Measurements from ENCODE around the gene FAM120B.
"Not testable (repeated sequence)": the region's sequence is repeated elsewhere in the genome, so short reads cannot be mapped to it uniquely, and the experiment has no call there.

FAM120B gene

GRCh38 chr6:170405311-170405975 is 98.9 kb downstream of the FAM120B start:
- peaks cover 6 to 55% (median 38%) of the 10 kb centered on the region in 4 experiments for H3K36me3 ChIP-seq (ENCODE audit: control insufficient read depth in 4 of 4, insufficient read depth in 4 of 4, low read length in 3 of 4)
- WGBS (ENCODE audit: insufficient coverage) = 48% methylated on average over 4 of the region's 8 CpGs
- CTCF ChIA-PET = interaction anchor here (1.4 kb wide), 1 partner anchor 10 kb away, joined by 3 read pairs; no protein-coding TSS in a partner anchor

GRCh38 chr6:170407200-170407599 is 100.6 kb downstream of the FAM120B start:
- H3K4me1 ChIP-seq (ENCODE audit: control extremely low read depth in 1 of 4, control insufficient read depth in 4 of 4, insufficient read depth in 4 of 4, low read length in 3 of 4) = peaks cover 0 to 3% (median 0%) of the 10 kb centered on the region in 4 experiments
- H3K4me3 ChIP-seq (ENCODE audit: control insufficient read depth in 1 of 7, extremely low read depth in 1 of 7, insufficient read depth in 4 of 7, low read depth in 2 of 7, low read length in 6 of 7) = no peak overlapping the region
- ChIA-PET POLR2A (no interaction called here), CTCF (interaction anchor here (1.0 kb wide), 1 partner anchor 23 kb away, joined by 3 read pairs; no protein-coding TSS in a partner anchor)
- 86% methylated on average over 13 of the region's 13 CpGs for WGBS (ENCODE audit: insufficient coverage)
- peaks cover 0 to 7% (median 2%) of the 10 kb centered on the region in 5 experiments for H3K9me3 ChIP-seq (ENCODE audit: control extremely low read depth in 1 of 5, control insufficient read depth in 4 of 5, insufficient read depth in 2 of 5, low read depth in 1 of 5, low read length in 4 of 5)
- H3K27ac ChIP-seq (ENCODE audit: insufficient read depth in 1 of 2, low read depth in 1 of 2, low read length in 2 of 2, poor library complexity in 1 of 2, severe bottlenecking in 2 of 2) = no peak overlapping the region
- H3K36me3 ChIP-seq (ENCODE audit: control insufficient read depth in 4 of 4, insufficient read depth in 4 of 4, low read length in 3 of 4) = peaks cover 6 to 41% (median 25%) of the 10 kb centered on the region in 4 experiments
- DNase-seq = no peak
- H3K27me3 ChIP-seq (replicated peaks in 2 of 5; ENCODE audit: control insufficient read depth in 4 of 5, insufficient read depth in 5 of 5, low read length in 4 of 5) = peaks cover 0 to 5% (median 0%) of the 10 kb centered on the region in 5 experiments

More at GRCh38 chr6:170405311-170405975, 98.9 kb downstream of the FAM120B start:
- Histone ChIP-seq H3K27me3 (replicated peaks in 2 of 5; ENCODE audit: control insufficient read depth in 4 of 5, insufficient read depth in 5 of 5, low read length in 4 of 5) (no peaks in the 10 kb centered on the region), H3K4me3 (ENCODE audit: control insufficient read depth in 1 of 7, extremely low read depth in 1 of 7, insufficient read depth in 4 of 7, low read depth in 2 of 7, low read length in 6 of 7) (no peak overlapping the region), H3K27ac (ENCODE audit: insufficient read depth in 1 of 2, low read depth in 1 of 2, low read length in 2 of 2, poor library complexity in 1 of 2, severe bottlenecking in 2 of 2) (peak overlapping the region in 1 of 2 experiments; percentile 19), H3K9me3 (ENCODE audit: control extremely low read depth in 1 of 5, control insufficient read depth in 4 of 5, insufficient read depth in 2 of 5, low read depth in 1 of 5, low read length in 4 of 5) (peaks cover 0 to 1% (median 0%) of the 10 kb centered on the region in 5 experiments), H3K4me1 (ENCODE audit: control extremely low read depth in 1 of 4, control insufficient read depth in 4 of 4, insufficient read depth in 4 of 4, low read length in 3 of 4) (peaks cover 0 to 3% (median 0%) of the 10 kb centered on the region in 4 experiments)
- peak in 2 of 3 donors; percentile 43 to 45 for DNase-seq
- POLR2A ChIA-PET = no interaction called here

GRCh38 chr6:170407932-170408331 is 101.4 kb downstream of the FAM120B start:
- POLR2A ChIA-PET = no interaction called here
- Histone ChIP-seq H3K9me3 (ENCODE audit: control extremely low read depth in 1 of 5, control insufficient read depth in 4 of 5, insufficient read depth in 2 of 5, low read depth in 1 of 5, low read length in 4 of 5) (peaks cover 0 to 7% (median 2%) of the 10 kb centered on the region in 5 experiments), H3K4me3 (ENCODE audit: control insufficient read depth in 1 of 7, extremely low read depth in 1 of 7, insufficient read depth in 4 of 7, low read depth in 2 of 7, low read length in 6 of 7) (no peak overlapping the region), H3K4me1 (ENCODE audit: control extremely low read depth in 1 of 4, control insufficient read depth in 4 of 4, insufficient read depth in 4 of 4, low read length in 3 of 4) (peaks cover 0 to 3% (median 0%) of the 10 kb centered on the region in 4 experiments), H3K36me3 (ENCODE audit: control insufficient read depth in 4 of 4, insufficient read depth in 4 of 4, low read length in 3 of 4) (peaks cover 4 to 35% (median 21%) of the 10 kb centered on the region in 4 experiments), H3K27ac (ENCODE audit: insufficient read depth in 1 of 2, low read depth in 1 of 2, low read length in 2 of 2, poor library complexity in 1 of 2, severe bottlenecking in 2 of 2) (no peak overlapping the region), H3K27me3 (replicated peaks in 2 of 5; ENCODE audit: control insufficient read depth in 4 of 5, insufficient read depth in 5 of 5, low read length in 4 of 5) (peaks cover 0 to 5% (median 0%) of the 10 kb centered on the region in 5 experiments)
- WGBS (ENCODE audit: insufficient coverage) = 76% methylated on average over 3 of the region's 4 CpGs
- DNase-seq = no peak
- CTCF ChIA-PET = no interaction called here

- not testable (repeated sequence) for H3K27me3 ChIP-seq (replicated peaks in 2 of 5; ENCODE audit: control insufficient read depth in 4 of 5, insufficient read depth in 5 of 5, low read length in 4 of 5)
These were observed 103.2 kb downstream of the FAM120B start for GRCh38 chr6:170409746-170410145.

GRCh38 chr6:170410241-170410640 is 103.7 kb downstream of the FAM120B start:
- H3K36me3 ChIP-seq (ENCODE audit: control insufficient read depth in 4 of 4, insufficient read depth in 4 of 4, low read length in 3 of 4) = peaks cover under 1 to 17% (median 10%) of the 10 kb centered on the region in 4 experiments
- DNase-seq = no peak
- peaks cover 0 to 7% (median 0%) of the 10 kb centered on the region in 5 experiments for H3K27me3 ChIP-seq (replicated peaks in 2 of 5; ENCODE audit: control insufficient read depth in 4 of 5, insufficient read depth in 5 of 5, low read length in 4 of 5)
- H3K27ac ChIP-seq (ENCODE audit: insufficient read depth in 1 of 2, low read depth in 1 of 2, low read length in 2 of 2, poor library complexity in 1 of 2, severe bottlenecking in 2 of 2) = no peak overlapping the region
- no peak overlapping the region for H3K4me3 ChIP-seq (ENCODE audit: control insufficient read depth in 1 of 7, extremely low read depth in 1 of 7, insufficient read depth in 4 of 7, low read depth in 2 of 7, low read length in 6 of 7)
- WGBS (ENCODE audit: insufficient coverage) = 95% methylated on average over 5 of the region's 5 CpGs
- POLR2A ChIA-PET = no interaction called here
- peaks cover 0 to 3% (median 0%) of the 10 kb centered on the region in 4 experiments for H3K4me1 ChIP-seq (ENCODE audit: control extremely low read depth in 1 of 4, control insufficient read depth in 4 of 4, insufficient read depth in 4 of 4, low read length in 3 of 4)
- H3K9me3 ChIP-seq (ENCODE audit: control extremely low read depth in 1 of 5, control insufficient read depth in 4 of 5, insufficient read depth in 2 of 5, low read depth in 1 of 5, low read length in 4 of 5) = peaks cover 0 to 10% (median 5%) of the 10 kb centered on the region in 5 experiments
- CTCF ChIA-PET = no interaction called here

More at GRCh38 chr6:170409746-170410145, 103.2 kb downstream of the FAM120B start:
- H3K4me1 ChIP-seq (ENCODE audit: control extremely low read depth in 1 of 4, control insufficient read depth in 4 of 4, insufficient read depth in 4 of 4, low read length in 3 of 4); CTCF ChIA-PET; POLR2A ChIA-PET; H3K27ac ChIP-seq (ENCODE audit: insufficient read depth in 1 of 2, low read depth in 1 of 2, low read length in 2 of 2, poor library complexity in 1 of 2, severe bottlenecking in 2 of 2); H3K4me3 ChIP-seq (ENCODE audit: control insufficient read depth in 1 of 7, extremely low read depth in 1 of 7, insufficient read depth in 4 of 7, low read depth in 2 of 7, low read length in 6 of 7); H3K9me3 ChIP-seq (ENCODE audit: control extremely low read depth in 1 of 5, control insufficient read depth in 4 of 5, insufficient read depth in 2 of 5, low read depth in 1 of 5, low read length in 4 of 5); DNase-seq: not testable (repeated sequence)
- WGBS (ENCODE audit: insufficient coverage) = 93% methylated on average over 2 of the region's 8 CpGs
- peaks cover 4 to 22% (median 12%) of the 10 kb centered on the region in 4 experiments for H3K36me3 ChIP-seq (ENCODE audit: control insufficient read depth in 4 of 4, insufficient read depth in 4 of 4, low read length in 3 of 4)

DNA sequence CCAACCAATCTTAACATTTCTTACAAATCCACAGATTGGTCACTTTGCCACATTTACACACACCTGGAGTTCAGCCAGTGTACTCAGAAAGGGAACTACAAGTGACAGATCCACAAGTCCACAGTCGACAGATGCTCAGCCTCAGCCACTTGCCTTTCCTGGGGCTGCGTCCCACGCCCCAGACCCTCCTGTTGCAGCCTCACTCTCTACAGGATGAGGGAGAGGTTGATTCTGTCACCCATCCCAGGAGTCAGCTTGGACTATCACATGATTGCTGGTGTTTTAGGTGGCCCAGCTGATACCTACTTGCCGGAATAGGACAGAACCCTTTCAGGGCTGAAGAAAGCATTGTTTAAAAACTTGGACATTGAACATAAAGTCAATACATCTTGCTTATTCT is 108.8 kb downstream of the FAM120B start:
- DNase-seq = no peak
- Histone ChIP-seq H3K36me3 (ENCODE audit: control insufficient read depth in 4 of 4, insufficient read depth in 4 of 4, low read length in 3 of 4) (no peaks in the 10 kb centered on the region), H3K9me3 (ENCODE audit: control extremely low read depth in 1 of 5, control insufficient read depth in 4 of 5, insufficient read depth in 2 of 5, low read depth in 1 of 5, low read length in 4 of 5) (peaks cover 0 to 10% (median 5%) of the 10 kb centered on the region in 5 experiments), H3K27ac (ENCODE audit: insufficient read depth in 1 of 2, low read depth in 1 of 2, low read length in 2 of 2, poor library complexity in 1 of 2, severe bottlenecking in 2 of 2) (no peak overlapping the region), H3K4me1 (ENCODE audit: control extremely low read depth in 1 of 4, control insufficient read depth in 4 of 4, insufficient read depth in 4 of 4, low read length in 3 of 4) (no peaks in the 10 kb centered on the region), H3K4me3 (ENCODE audit: control insufficient read depth in 1 of 7, extremely low read depth in 1 of 7, insufficient read depth in 4 of 7, low read depth in 2 of 7, low read length in 6 of 7) (no peak overlapping the region), H3K27me3 (replicated peaks in 2 of 5; ENCODE audit: control insufficient read depth in 4 of 5, insufficient read depth in 5 of 5, low read length in 4 of 5) (peaks cover 3 to 10% (median 5%) of the 10 kb centered on the region in 5 experiments)
- ChIA-PET CTCF (interaction anchor here (1.2 kb wide), 1 partner anchor 11 kb away, joined by 3 read pairs; no protein-coding TSS in a partner anchor), POLR2A (no interaction called here)
- 100% methylated on average over 2 of the region's 4 CpGs for WGBS (ENCODE audit: insufficient coverage)

GRCh38 chr6:170416303-170416702 is 109.7 kb downstream of the FAM120B start:
- 88% methylated on average over 3 of the region's 8 CpGs for WGBS (ENCODE audit: insufficient coverage)
- peaks cover 3 to 16% (median 5%) of the 10 kb centered on the region in 5 experiments for H3K27me3 ChIP-seq (replicated peaks in 2 of 5; ENCODE audit: control insufficient read depth in 4 of 5, insufficient read depth in 5 of 5, low read length in 4 of 5)
- H3K4me3 ChIP-seq (ENCODE audit: control insufficient read depth in 1 of 7, extremely low read depth in 1 of 7, insufficient read depth in 4 of 7, low read depth in 2 of 7, low read length in 6 of 7) = no peak overlapping the region
- POLR2A ChIA-PET = no interaction called here
- peaks cover 0 to 5% (median 4%) of the 10 kb centered on the region in 5 experiments for H3K9me3 ChIP-seq (ENCODE audit: control extremely low read depth in 1 of 5, control insufficient read depth in 4 of 5, insufficient read depth in 2 of 5, low read depth in 1 of 5, low read length in 4 of 5)
- CTCF ChIA-PET = interaction anchor here (1.2 kb wide), 2 partner anchors 12 to 28 kb away, joined by 3 read pairs; no protein-coding TSS in a partner anchor
- no peaks in the 10 kb centered on the region for H3K4me1 ChIP-seq (ENCODE audit: control extremely low read depth in 1 of 4, control insufficient read depth in 4 of 4, insufficient read depth in 4 of 4, low read length in 3 of 4)
- DNase-seq = peak in 1 of 3 donors; percentile 6
- H3K36me3 ChIP-seq (ENCODE audit: control insufficient read depth in 4 of 4, insufficient read depth in 4 of 4, low read length in 3 of 4) = no peaks in the 10 kb centered on the region
- H3K27ac ChIP-seq (ENCODE audit: insufficient read depth in 1 of 2, low read depth in 1 of 2, low read length in 2 of 2, poor library complexity in 1 of 2, severe bottlenecking in 2 of 2) = no peak overlapping the region

Data from common myeloid progenitor, CD34-positive (primary cell).